ENCODE data around the gene LRP6. TPM values are rescaled to one million over a fixed set of nuclear protein-coding genes. Genes with fewer than 3 reads are reported as not detected.

LRP6 gene
- total and polyA plus RNA-seq, 2 of the 13 experiments (the other 11 are each of a cell fraction or from before 2014, with no cell fraction given), result 33.8 to 42.0 TPM

GRCh38 chr12:12214635-12215131 is 52.2 kb downstream of the LRP6 start (continued):
- TF ChIP-seq ZNF557 (CRISPR knock-in tag; IDR thresholded peaks at IDR 0.05) (no peak), REST (IDR thresholded peaks at IDR 0.05; ENCODE audit: borderline replicate concordance in 1 of 2, low read depth in 1 of 2, low read length in 2 of 2) (no peak), CHD2 (IDR thresholded peaks at IDR 0.05; ENCODE audit: low read depth, low read length) (no peak)

GRCh38 chr12:12214201-12214600 is 52.6 kb downstream of the LRP6 start:
- H3K27me3 ChIP-seq (ENCODE audit: control insufficient read depth in 1 of 2, insufficient read depth in 2 of 2, low read length in 2 of 2), result no peaks in the 10 kb centered on the region

More at GRCh38 chr12:12214201-12214600, 52.6 kb downstream of the LRP6 start:
- ChIA-PET CTCF (ENCODE audit: low intra/inter-chr PET ratio, low total read pairs) (interaction anchor here (0.6 kb wide), 1 partner anchor 97 kb away, joined by 3 read pairs; no protein-coding TSS in a partner anchor), POLR2A (no interaction called here)
- peak overlapping the region in 2 of 3 experiments; percentile 15 to 25; a peak in 2 of 6 replicates for H3K4me3 ChIP-seq (replicated peaks in 1 of 3; ENCODE audit: insufficient read depth in 1 of 3, low read depth in 2 of 3, low read length in 3 of 3)
- no TSS peak for BruUV-seq (replicated peaks)
- no peak overlapping the region for H3K9ac ChIP-seq (ENCODE audit: insufficient read depth, low read depth, low read length)
- H2AFZ ChIP-seq (ENCODE audit: low read length), result no peak overlapping the region
- H3K4me1 ChIP-seq (ENCODE audit: insufficient read depth, low read length), result peaks cover 89% of the 10 kb centered on the region
- no peaks in the 10 kb centered on the region for H4K20me1 ChIP-seq (ENCODE audit: insufficient read depth, low read length)
- ATAC-seq, result peak; percentile 24; the same call in 1 of the 3 replicates
- intact Hi-C loops (cut with micrococcal nuclease; ENCODE audit: unreplicated experiment), result no loop called here
- in situ Hi-C loops (cut with HindIII; ENCODE audit: extremely low pct_ligation_motif_present, low pct_unique_long_range_greater_than_20kb), result no loop called here
- peaks cover 93% of the 10 kb centered on the region for H3K79me2 ChIP-seq (ENCODE audit: insufficient read depth, low read length)
- H3K9me3 ChIP-seq (ENCODE audit: low read length), result no peaks in the 10 kb centered on the region
- peak overlapping the region; percentile 84 for H3K27ac ChIP-seq (ENCODE audit: extremely low read length, insufficient read depth, low read length)
- FAIRE-seq, result no peak
- H3K4me2 ChIP-seq (ENCODE audit: low read depth, low read length), result peak overlapping the region; percentile 63
- DNase-seq (ENCODE audit: low spot score), result peak; percentile 54
- no peaks in the 10 kb centered on the region for H3K36me3 ChIP-seq (replicated peaks in 1 of 2; ENCODE audit: control insufficient read depth in 1 of 2, insufficient read depth in 2 of 2, low read length in 2 of 2)
- TF ChIP-seq CCDC6 (CRISPR knock-in tag; IDR thresholded peaks at IDR 0.05) (no peak), HNF1A (IDR thresholded peaks at IDR 0.05; ENCODE audit: low read depth) (no peak), HNF1A (CRISPR knock-in tag; IDR thresholded peaks at IDR 0.05; ENCODE audit: borderline replicate concordance) (peak; percentile 29; the same call in 1 of the 2 replicates)

Measured in HepG2 (cell line).